ENCODE measurements around the gene ASPDH.

The ASPDH gene

DNA sequence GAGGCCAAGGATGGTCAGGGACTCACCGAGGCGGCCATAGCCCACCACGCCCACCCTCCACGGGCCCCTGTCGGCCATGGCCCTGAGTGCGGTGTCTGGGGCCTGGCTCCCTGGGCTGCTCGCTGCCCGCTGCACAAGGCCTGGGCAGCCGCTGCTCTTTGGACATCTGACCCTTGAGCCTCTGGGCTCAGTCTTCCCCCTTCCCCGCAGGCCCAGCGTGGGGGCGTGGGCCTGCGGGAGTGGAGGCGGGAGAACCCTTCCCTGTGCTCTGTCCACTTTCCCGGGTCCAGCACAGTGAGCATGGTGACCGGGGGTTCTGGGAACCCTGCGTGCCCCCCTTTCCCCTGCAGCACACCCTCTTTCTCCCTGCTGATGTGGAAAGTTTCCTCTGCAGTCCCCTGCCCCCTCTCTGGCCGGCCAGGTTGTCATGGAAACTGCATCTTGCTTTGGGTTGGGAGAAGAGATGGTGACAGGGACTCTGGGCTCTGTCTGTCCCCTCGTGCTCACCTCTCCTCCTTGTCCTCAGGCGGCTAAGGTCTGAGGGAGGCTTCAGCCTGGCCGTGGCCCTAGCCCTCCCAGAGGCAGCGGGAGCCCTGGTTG lies at the start of gene ASPDH:
Gene ASPDH (minus strand): TSS at position 168 of the 600 bp plus-strand sequence. CDS start 90 bp downstream, at position 78.
- Histone ChIP-seq H3K4me3 (ENCODE audit: low read length) (no peak within 1 kb of the TSS), H3K27me3 (ENCODE audit: control insufficient read depth, insufficient read depth, low read length) (peaks cover 7% of the 10 kb centered on the region), H3K36me3 (ENCODE audit: control insufficient read depth, insufficient read depth, low read length) (no peaks in the 10 kb centered on the region), H3K9ac (ENCODE audit: low read length) (no peak within 1 kb of the TSS), H3K27ac (ENCODE audit: low read depth, low read length) (no peak within 1 kb of the TSS), H3K4me1 (ENCODE audit: control insufficient read depth, insufficient read depth, low read length) (no peaks in the 10 kb centered on the region)

DNA sequence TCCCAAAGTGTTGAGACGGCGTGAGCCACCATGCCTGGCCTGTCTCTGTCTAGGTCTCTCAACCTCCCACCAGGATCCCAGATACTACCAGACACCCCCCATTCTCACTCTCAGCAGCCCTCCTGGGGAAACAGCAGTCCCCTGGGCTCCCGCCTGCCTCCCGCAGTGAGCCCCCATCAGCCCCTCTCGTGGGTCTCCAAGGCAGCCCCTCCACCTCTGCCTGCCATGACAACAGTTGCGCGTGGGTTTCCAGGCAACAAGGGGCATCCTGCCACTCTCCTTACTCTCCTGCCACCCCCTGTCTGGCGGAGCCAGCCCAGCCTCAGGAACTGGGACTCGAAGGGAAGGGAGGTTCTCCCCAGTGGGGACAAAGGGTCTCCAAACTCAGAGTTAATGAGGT lies 49.3 kb upstream of the ASPDH start:
- H3K4me3 ChIP-seq (ENCODE audit: low read length) = no peak overlapping the region
- H3K27ac ChIP-seq (ENCODE audit: low read depth, low read length) = no peak overlapping the region
- no peak overlapping the region for H3K9ac ChIP-seq (ENCODE audit: low read length)
- H3K36me3 ChIP-seq (ENCODE audit: control insufficient read depth, insufficient read depth, low read length) = no peaks in the 10 kb centered on the region
- no peaks in the 10 kb centered on the region for H3K4me1 ChIP-seq (ENCODE audit: control insufficient read depth, insufficient read depth, low read length)
- peaks cover 20% of the 10 kb centered on the region for H3K27me3 ChIP-seq (ENCODE audit: control insufficient read depth, insufficient read depth, low read length)

DNA sequence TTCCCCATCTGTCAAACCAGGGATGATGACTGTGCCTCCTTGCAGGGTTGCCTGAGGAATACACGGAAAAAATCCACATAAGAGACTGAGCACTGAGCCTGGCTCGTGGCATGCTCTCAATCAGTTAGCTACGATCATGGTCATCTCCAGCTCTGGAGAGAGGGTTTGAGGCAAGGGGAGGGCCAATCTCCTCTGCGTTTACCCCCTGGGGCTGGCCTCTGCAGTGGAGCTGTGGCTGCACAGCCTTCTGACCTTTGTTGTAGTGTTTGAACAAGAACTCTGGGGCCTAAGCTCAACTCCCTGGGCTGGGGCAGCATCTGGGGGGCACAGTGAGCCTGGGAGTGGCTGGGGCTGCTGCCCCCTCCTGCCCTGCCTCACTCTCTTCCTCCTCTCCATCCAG lies 48.6 kb upstream of the ASPDH start:
- Histone ChIP-seq H3K4me3 (ENCODE audit: low read length) (no peak overlapping the region), H3K27ac (ENCODE audit: low read depth, low read length) (no peak overlapping the region), H3K4me1 (ENCODE audit: control insufficient read depth, insufficient read depth, low read length) (no peaks in the 10 kb centered on the region), H3K36me3 (ENCODE audit: control insufficient read depth, insufficient read depth, low read length) (no peaks in the 10 kb centered on the region), H3K27me3 (ENCODE audit: control insufficient read depth, insufficient read depth, low read length) (peaks cover 20% of the 10 kb centered on the region), H3K9ac (ENCODE audit: low read length) (no peak overlapping the region)

DNA sequence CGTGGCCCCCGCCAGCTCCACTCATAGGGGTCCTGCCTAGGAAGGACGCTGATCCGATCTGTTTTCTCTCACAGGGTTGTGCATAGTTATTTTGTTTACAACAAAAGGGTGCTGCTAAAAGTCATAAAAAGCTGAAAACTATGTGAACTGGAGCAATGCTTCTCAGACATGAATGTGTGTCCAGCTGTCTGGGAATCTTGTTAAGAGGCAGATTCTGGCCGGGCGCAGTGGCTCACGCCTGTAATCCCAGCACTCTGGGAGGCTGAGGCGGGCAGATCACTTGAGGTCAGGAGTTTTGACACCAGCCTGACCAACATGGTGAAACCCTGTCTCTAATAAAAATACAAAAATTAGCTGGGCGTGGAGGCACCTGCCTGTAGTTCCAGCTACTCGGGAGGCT lies 45.9 kb upstream of the ASPDH start:
- no peak overlapping the region for H3K27ac ChIP-seq (ENCODE audit: low read depth, low read length)
- no peak overlapping the region for H3K4me3 ChIP-seq (ENCODE audit: low read length)
- H3K27me3 ChIP-seq (ENCODE audit: control insufficient read depth, insufficient read depth, low read length) = peaks cover 10% of the 10 kb centered on the region

GRCh38 chr19:50558449-50558848 lies 44.7 kb upstream of the ASPDH start:
- Histone ChIP-seq H3K4me1 (ENCODE audit: control insufficient read depth, insufficient read depth, low read length) (no peaks in the 10 kb centered on the region), H3K4me3 (ENCODE audit: low read length) (no peak overlapping the region), H3K27ac (ENCODE audit: low read depth, low read length) (no peak overlapping the region), H3K27me3 (ENCODE audit: control insufficient read depth, insufficient read depth, low read length) (peaks cover 3% of the 10 kb centered on the region), H3K9ac (ENCODE audit: low read length) (no peak overlapping the region), H3K36me3 (ENCODE audit: control insufficient read depth, insufficient read depth, low read length) (no peaks in the 10 kb centered on the region)

More for the DNA sequence above, 45.9 kb upstream of the ASPDH start:
- no peak overlapping the region for H3K9ac ChIP-seq (ENCODE audit: low read length)
- no peaks in the 10 kb centered on the region for H3K4me1 ChIP-seq (ENCODE audit: control insufficient read depth, insufficient read depth, low read length)
- H3K36me3 ChIP-seq (ENCODE audit: control insufficient read depth, insufficient read depth, low read length) = no peaks in the 10 kb centered on the region

- Histone ChIP-seq H3K27ac (ENCODE audit: low read depth, low read length) (no peak overlapping the region), H3K4me3 (ENCODE audit: low read length) (no peak overlapping the region), H3K36me3 (ENCODE audit: control insufficient read depth, insufficient read depth, low read length) (no peaks in the 10 kb centered on the region), H3K9ac (ENCODE audit: low read length) (no peak overlapping the region), H3K4me1 (ENCODE audit: control insufficient read depth, insufficient read depth, low read length) (no peaks in the 10 kb centered on the region), H3K27me3 (ENCODE audit: control insufficient read depth, insufficient read depth, low read length) (peaks cover 3% of the 10 kb centered on the region)
These were observed 44.3 kb upstream of the ASPDH start for GRCh38 chr19:50558039-50558438.

GRCh38 chr19:50557009-50557613 lies 43.4 kb upstream of the ASPDH start:
- Histone ChIP-seq H3K4me3 (ENCODE audit: low read length) (no peak overlapping the region), H3K9ac (ENCODE audit: low read length) (no peak overlapping the region), H3K27me3 (ENCODE audit: control insufficient read depth, insufficient read depth, low read length) (peaks cover 3% of the 10 kb centered on the region)

GRCh38 chr19:50556282-50557008 lies 42.7 kb upstream of the ASPDH start:
- peak overlapping the region; percentile 61 for H3K4me3 ChIP-seq (ENCODE audit: low read length)
- H3K9ac ChIP-seq (ENCODE audit: low read length) = peak overlapping the region; percentile 30
- H3K36me3 ChIP-seq (ENCODE audit: control insufficient read depth, insufficient read depth, low read length) = no peaks in the 10 kb centered on the region
- no peaks in the 10 kb centered on the region for H3K4me1 ChIP-seq (ENCODE audit: control insufficient read depth, insufficient read depth, low read length)
- H3K27me3 ChIP-seq (ENCODE audit: control insufficient read depth, insufficient read depth, low read length) = peaks cover 3% of the 10 kb centered on the region
- no peak overlapping the region for H3K27ac ChIP-seq (ENCODE audit: low read depth, low read length)

More at GRCh38 chr19:50557009-50557613, 43.4 kb upstream of the ASPDH start:
- Histone ChIP-seq H3K36me3 (ENCODE audit: control insufficient read depth, insufficient read depth, low read length) (no peaks in the 10 kb centered on the region), H3K4me1 (ENCODE audit: control insufficient read depth, insufficient read depth, low read length) (no peaks in the 10 kb centered on the region), H3K27ac (ENCODE audit: low read depth, low read length) (no peak overlapping the region)

DNA sequence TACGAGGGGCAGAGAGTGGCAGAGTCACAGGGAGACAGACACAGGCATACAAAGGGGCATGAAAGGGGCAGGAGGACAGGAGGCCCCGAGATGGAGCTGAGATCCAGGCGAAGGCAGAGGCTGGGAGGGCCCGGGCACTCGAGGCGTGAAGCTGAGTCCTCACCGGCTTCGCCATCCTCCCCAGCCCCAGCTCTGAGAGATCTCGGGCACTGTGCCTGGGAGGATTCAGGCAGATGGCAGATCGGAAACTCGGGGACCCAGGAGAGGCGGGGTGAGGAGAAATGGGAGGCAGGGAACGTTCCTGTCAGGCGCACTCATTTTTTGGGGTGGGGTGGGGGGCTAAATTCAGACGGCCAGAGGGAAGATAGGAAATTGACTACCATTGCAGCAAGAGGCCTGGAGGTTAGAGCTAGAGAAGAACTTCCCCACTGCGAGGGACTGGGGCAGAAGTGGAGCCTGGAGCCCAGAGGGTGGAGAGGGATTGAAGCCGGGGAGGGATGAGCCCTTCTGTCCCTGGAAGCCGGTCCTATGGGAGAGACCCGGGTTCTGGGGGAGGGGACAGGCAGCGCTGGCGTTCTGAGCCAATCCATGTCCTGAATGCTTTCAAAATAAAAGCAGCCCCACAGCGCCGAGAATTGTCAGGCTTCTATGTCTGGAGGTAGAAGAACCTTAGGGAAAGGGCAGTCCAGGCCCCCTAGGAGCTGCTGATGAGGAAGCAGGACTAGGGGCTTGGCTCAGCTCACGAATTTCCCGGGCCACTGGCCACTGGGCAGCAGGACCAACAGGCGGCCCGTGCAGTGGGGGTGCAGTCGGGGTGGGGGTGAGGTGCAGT lies 42.0 kb upstream of the ASPDH start:
- Histone ChIP-seq H3K4me3 (ENCODE audit: low read length) (peak overlapping the region; percentile 32), H3K27me3 (ENCODE audit: control insufficient read depth, insufficient read depth, low read length) (peaks cover 7% of the 10 kb centered on the region), H3K4me1 (ENCODE audit: control insufficient read depth, insufficient read depth, low read length) (no peaks in the 10 kb centered on the region), H3K9ac (ENCODE audit: low read length) (no peak overlapping the region), H3K36me3 (ENCODE audit: control insufficient read depth, insufficient read depth, low read length) (no peaks in the 10 kb centered on the region), H3K27ac (ENCODE audit: low read depth, low read length) (no peak overlapping the region)

GRCh38 chr19:50555033-50555432 lies 41.3 kb upstream of the ASPDH start:
- Histone ChIP-seq H3K9ac (ENCODE audit: low read length) (no peak overlapping the region), H3K27me3 (ENCODE audit: control insufficient read depth, insufficient read depth, low read length) (peaks cover 7% of the 10 kb centered on the region), H3K4me3 (ENCODE audit: low read length) (no peak overlapping the region), H3K27ac (ENCODE audit: low read depth, low read length) (no peak overlapping the region), H3K36me3 (ENCODE audit: control insufficient read depth, insufficient read depth, low read length) (no peaks in the 10 kb centered on the region), H3K4me1 (ENCODE audit: control insufficient read depth, insufficient read depth, low read length) (no peaks in the 10 kb centered on the region)

DNA sequence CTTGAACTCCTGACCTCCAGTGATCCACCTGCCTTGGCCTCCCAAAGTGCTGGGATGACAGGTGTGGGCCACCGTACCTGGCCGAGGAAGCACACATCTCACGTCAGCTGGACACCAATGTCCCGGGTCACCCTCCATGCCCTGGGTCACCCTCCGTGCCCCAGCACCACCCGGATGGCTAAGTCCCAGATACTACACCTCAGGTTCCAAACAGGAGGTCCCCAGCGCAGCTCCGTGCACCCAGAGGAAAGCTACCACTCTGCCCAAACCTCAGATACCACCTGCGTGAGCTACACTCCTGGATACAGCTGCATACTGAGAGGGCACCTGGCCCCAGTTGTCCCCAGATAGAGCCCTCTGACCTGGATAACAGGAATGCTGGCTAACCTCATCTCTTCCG lies 40.5 kb upstream of the ASPDH start:
- Histone ChIP-seq H3K27me3 (ENCODE audit: control insufficient read depth, insufficient read depth, low read length) (peaks cover 7% of the 10 kb centered on the region), H3K4me1 (ENCODE audit: control insufficient read depth, insufficient read depth, low read length) (no peaks in the 10 kb centered on the region), H3K36me3 (ENCODE audit: control insufficient read depth, insufficient read depth, low read length) (no peaks in the 10 kb centered on the region), H3K9ac (ENCODE audit: low read length) (no peak overlapping the region), H3K27ac (ENCODE audit: low read depth, low read length) (no peak overlapping the region), H3K4me3 (ENCODE audit: low read length) (no peak overlapping the region)

DNA sequence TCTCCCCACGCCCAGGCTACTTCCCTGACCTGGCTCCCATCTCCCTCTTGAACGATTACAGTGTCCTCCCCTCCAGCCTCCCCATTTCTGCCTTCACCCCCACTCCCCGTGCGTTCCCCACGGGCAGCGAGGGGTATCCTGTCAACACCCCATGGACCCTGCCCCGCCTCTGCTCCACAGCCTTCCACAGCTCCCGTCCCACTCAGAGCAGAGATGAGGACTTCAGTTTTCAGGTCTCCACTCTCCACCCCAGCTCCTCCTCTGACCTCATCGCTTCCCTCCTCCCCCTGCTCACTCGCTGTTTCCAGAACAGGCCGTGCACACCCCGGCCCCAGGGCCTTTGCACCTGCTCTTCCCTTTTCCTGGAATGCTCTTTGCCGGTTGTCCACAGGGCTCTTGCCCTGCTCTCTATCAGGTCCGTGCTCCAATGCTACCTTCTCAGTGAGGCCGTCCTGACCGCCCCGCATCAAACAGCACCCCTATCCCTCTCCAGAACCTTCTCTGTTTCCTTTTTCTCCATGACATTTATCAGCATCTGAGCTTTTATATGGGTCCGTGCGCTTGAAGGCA lies 39.5 kb upstream of the ASPDH start:
- no peak overlapping the region for H3K4me3 ChIP-seq (ENCODE audit: low read length)
- H3K9ac ChIP-seq (ENCODE audit: low read length) = no peak overlapping the region
- H3K36me3 ChIP-seq (ENCODE audit: control insufficient read depth, insufficient read depth, low read length) = no peaks in the 10 kb centered on the region
- H3K27ac ChIP-seq (ENCODE audit: low read depth, low read length) = no peak overlapping the region
- H3K4me1 ChIP-seq (ENCODE audit: control insufficient read depth, insufficient read depth, low read length) = no peaks in the 10 kb centered on the region
- peaks cover 7% of the 10 kb centered on the region for H3K27me3 ChIP-seq (ENCODE audit: control insufficient read depth, insufficient read depth, low read length)

Measured in rectal smooth muscle tissue (tissue), 1 donor.